Motor neuron (in vitro differentiated cells): ENCODE results near the gene GTF2H4. TPM values are rescaled to one million over a fixed set of nuclear protein-coding genes. Genes with fewer than 3 reads are reported as not detected.
"Not testable (repeated sequence)": the region's sequence is repeated elsewhere in the genome, so short reads cannot be mapped to it uniquely, and the experiment has no call there.

ENCODE experiments used
- ATAC-seq, 8 experiments: fragments of 200-7000 bp; cut with Tn5 transposase; replicated peaks in 6 of 8; 2 replicates each; pipeline ENCODE4 v1.8.0; 2021; ENCODE audit warnings: mild to moderate bottlenecking in 8 of 8, moderate library complexity in 8 of 8
- H3K27ac ChIP-seq, 2 donors: fragments of 250-450 bp; sonication (Bioruptor Pico); 2 replicates each; pipeline ENCODE4 v1.9.0; 2021; ENCODE audit warnings: antibody characterized with exemption in 2 of 2, mild to moderate bottlenecking in 2 of 2, moderate library complexity in 1 of 2
- H3K4me1 ChIP-seq, 2 donors: fragments of 250-450 bp; sonication (Bioruptor Pico); replicated peaks in 1 of 2; 2 replicates each; pipeline ENCODE4 v1.6.1; 2021; ENCODE audit warnings: antibody characterized with exemption in 2 of 2, mild to moderate bottlenecking in 2 of 2, moderate library complexity in 1 of 2
- H3K4me3 ChIP-seq, 5 donors: fragments of 250-450 bp; sonication (Bioruptor Pico); 2 replicates each; pipeline ENCODE4 v1.9.0; 2021; ENCODE audit warnings: antibody characterized with exemption in 5 of 5, mild to moderate bottlenecking in 5 of 5, moderate library complexity in 4 of 5
- WGBS, 10 experiments: fragments of 450-650 bp; shearing (Covaris generic); methylation state at CpG; one replicate each; pipeline ENCODE4 v1.0.0; 2022; 5-methylcytosine and 5-hydroxymethylcytosine counted together
- in situ Hi-C, 9 experiments: fragments of 400-800 bp; cut with MboI; loops; one replicate each; pipeline ENCODE4 v1.15.0; 2021; ENCODE audit warnings: low sequenced_read_pairs in 9 of 9, low pct_unique_long_range_greater_than_20kb in 2 of 9; ENCODE audit not compliant: unreplicated experiment in 9 of 9
- total RNA-seq, 8 experiments: library from RNA; unstranded; fragments of 300-600 nt; gene quantifications; 2 replicates each; pipeline versions ENCODE4 v1.2.3 to v1.2.4, GENCODE V29; 2022

The GTF2H4 gene
- total RNA-seq, 8 experiments from 2014 or later, result 18.2 to 46.3 (median 28.5) TPM

DNA sequence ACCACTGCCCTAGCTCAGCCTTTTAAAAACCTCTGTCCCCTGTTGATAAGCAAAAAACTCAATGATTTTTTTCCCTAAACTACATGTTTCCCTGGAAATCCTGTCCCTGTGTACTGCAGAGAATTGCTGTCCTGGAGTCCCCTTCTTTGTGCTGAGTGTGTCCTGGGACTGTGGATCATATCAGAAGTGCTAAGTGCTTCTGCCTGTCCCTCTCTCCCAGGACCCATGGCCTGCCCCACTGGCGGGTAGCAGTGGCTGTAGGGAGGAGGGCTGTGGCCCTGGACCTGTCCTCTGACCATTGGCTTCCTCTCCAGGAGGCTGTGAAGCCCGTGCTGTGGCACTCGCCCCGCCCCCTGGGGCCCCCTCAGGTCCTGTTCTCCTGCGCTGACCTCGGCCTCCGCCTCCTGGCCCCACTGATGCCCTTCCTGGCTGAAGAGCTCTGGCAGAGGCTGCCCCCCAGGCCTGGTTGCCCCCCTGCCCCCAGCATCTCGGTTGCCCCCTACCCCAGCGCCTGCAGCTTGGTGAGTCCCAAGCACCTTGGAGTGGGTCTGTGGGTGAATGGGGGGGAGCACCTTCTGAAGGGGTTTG lies 16.1 kb downstream of the GTF2H4 start:
- not testable (repeated sequence) for H3K27ac ChIP-seq, ATAC-seq, H3K4me3 ChIP-seq, H3K4me1 ChIP-seq
- in situ Hi-C loops, result loop anchor here in 3 of 9 experiments (25.0 kb wide), 1 partner anchor 163 kb away; no protein-coding TSS in a partner anchor
- 40% methylated on average over 1 of the region's 9 CpGs; no CpG with 5 or more reads in 9 of the 10 experiments for WGBS, 10 experiments

DNA sequence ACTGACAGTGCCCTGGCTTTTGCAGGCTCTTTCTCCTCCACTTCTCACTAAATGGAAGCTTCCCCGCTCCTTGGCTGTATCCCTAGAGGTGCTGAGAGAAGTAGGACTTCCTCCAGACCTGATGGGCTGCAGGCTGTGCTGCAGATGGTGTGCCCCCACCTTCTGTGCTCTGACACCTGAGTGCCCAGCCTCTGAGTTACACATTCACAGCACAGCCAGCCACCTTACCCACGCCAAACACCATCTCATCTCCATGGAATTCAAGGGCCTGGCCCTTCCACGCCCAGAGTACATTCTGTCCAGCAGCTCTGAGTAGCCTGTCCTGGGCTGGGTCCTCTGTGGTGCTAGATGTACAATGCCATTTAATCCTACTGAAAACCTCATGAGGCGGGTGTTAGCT lies 18.6 kb downstream of the GTF2H4 start:
- in situ Hi-C loops, result no loop called here
- Histone ChIP-seq H3K27ac (no peak overlapping the region), H3K4me3 (no peak overlapping the region), H3K4me1 (no peaks in the 10 kb centered on the region)
- ATAC-seq, result peak in 2 of 8 experiments; percentile 36 to 88
- 80 to 100% (median 91%) methylated on average over 1 to 4 of the region's 4 CpGs; no CpG with 5 or more reads in 4 of the 10 experiments for WGBS, 10 experiments

DNA sequence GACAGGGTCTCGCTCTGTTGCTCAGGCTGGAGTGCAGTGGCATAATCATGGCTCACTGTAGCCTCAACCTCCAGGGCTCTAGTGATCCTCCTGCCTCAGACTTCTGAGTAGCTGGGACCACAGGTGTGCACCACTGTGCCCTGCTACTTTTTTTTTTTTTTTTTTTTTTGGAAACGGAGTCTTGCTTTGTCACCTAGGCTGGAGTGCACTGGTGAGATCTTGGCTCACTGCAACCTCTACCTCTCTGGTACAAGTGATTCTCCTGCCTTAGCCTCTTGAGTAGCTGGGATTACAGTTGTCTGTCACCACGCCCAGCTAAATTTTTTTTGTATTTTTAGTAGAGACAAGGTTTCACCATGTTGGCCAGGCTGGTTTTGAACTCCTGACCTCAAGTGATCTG lies 19.1 kb downstream of the GTF2H4 start:
- in situ Hi-C loops, ATAC-seq, H3K4me1 ChIP-seq, H3K4me3 ChIP-seq, H3K27ac ChIP-seq: not testable (repeated sequence)
- 80 to 100% (median 84%) methylated on average over 1 to 2 of the region's 3 CpGs; no CpG with 5 or more reads in 4 of the 10 experiments for WGBS, 10 experiments

DNA sequence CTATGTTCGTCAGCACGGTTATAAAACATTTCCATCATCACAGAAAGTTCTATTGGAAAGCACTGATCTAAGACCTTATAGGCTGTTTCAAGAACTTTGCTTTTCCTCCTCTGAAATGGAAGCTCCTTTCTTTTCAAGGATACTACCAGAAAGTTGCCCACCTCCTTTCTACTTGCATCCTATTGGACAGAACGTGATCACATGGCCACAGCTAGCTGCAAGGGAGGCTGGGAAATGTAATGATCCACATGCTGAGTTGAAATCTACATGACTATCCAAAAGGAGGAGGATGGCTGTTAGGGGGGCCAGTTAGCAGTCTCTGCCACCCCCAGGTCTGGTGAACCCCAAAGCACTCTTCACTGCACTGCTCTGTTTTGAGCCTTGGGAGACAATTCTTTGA lies 20.7 kb downstream of the GTF2H4 start:
- Histone ChIP-seq H3K4me3 (no peak overlapping the region), H3K4me1 (no peaks in the 10 kb centered on the region), H3K27ac (no peak overlapping the region)
- in situ Hi-C loops, result no loop called here
- WGBS, 10 experiments, result 75 to 100% (median 97%) methylated on average over 1 to 3 of the region's 3 CpGs; no CpG with 5 or more reads in 4 of the 10 experiments
- ATAC-seq, result no peak

DNA sequence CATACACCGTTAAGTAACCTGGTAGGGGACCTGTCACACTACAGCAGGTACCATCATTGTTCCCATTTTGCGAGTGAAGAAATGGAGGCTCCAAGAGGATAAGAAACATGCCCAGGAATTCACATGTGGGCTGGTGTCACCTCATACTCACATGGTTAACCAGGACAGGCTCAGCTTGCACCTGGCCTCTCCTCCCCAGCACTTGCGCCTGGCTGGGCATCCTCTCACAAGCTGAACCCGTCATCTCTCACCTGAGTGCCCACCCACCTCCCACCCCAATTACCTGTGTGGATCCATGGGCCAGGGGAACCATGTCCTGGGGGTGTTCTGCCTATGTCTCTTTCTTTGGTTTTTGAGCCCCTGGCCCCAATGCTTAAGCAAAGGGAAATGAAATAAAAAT lies 22.5 kb downstream of the GTF2H4 start:
- Histone ChIP-seq H3K4me3 (no peak overlapping the region), H3K4me1 (no peaks in the 10 kb centered on the region), H3K27ac (no peak overlapping the region)
- in situ Hi-C loops, result no loop called here
- no peak for ATAC-seq
- 80 to 100% (median 82%) methylated on average over 1 to 3 of the region's 4 CpGs; no CpG with 5 or more reads in 5 of the 10 experiments for WGBS, 10 experiments

DNA sequence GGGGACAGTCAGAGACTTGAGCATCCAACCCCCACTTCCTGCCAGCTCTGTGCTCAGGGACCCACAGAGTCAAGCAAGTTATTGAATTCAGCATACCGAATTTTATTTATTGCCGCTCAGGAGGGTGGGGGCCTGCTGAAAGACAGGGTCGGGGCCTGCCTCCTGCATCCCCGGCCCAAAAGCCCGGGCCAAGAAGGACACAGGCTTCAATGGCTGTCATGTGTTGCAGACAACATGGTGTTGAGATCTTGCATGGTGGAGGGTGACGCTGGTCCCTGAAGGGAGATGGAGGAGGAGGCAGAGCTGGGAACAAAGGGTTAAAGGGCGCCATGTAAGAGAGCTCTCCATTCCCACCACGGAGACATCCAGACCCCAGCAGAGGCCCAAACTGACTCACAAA lies 23.3 kb downstream of the GTF2H4 start:
- 59 to 100% (median 80%) methylated on average over 1 to 4 of the region's 8 CpGs; no CpG with 5 or more reads in 6 of the 10 experiments for WGBS, 10 experiments
- no peak for ATAC-seq
- Histone ChIP-seq H3K4me3 (no peak overlapping the region), H3K4me1 (no peaks in the 10 kb centered on the region), H3K27ac (no peak overlapping the region)
- in situ Hi-C loops, result no loop called here

DNA sequence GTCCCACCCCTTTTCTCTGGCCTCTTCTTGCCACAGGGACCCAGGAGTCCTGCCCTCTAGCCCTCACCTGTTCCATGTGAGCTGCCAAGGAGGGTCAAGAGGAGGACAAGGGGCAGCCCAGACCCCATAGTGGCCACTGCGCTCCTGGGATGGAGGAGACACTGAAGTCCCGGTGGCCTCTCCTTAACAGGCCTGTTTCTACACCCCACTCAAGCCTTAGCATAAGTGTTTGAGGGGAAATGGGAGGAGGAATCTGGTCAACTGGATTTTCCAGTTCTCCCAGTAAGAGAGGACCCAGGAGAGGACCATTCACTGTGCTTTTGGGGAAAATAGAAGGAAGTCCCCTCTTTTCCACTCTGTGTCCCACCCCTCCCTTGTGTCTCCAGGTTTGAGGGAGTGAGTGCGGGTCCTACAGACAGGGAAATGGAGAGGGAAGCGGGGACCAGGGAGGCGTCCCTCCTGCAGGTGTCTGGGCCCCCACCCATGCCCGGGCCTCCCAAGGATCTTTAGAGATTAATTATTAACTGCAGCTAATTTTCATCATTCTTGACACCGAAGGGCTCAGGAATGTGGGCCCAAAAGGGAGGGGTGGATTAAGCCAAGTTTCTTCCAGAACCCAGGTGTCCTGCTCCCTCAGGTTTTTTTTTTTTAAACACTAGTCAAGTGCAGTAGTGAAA lies 24.1 kb downstream of the GTF2H4 start, which contains the start of gene SFTA2:
Gene SFTA2, minus strand, starts transcription at position 202 of the 677 bp plus-strand sequence. Its CDS starts 74 bp downstream, at position 128.
- in situ Hi-C loops, result no loop called here
- 0 to 90% (median 59%) methylated on average over 1 to 5 of the region's 7 CpGs; no CpG with 5 or more reads in 4 of the 10 experiments for WGBS, 10 experiments

DNA sequence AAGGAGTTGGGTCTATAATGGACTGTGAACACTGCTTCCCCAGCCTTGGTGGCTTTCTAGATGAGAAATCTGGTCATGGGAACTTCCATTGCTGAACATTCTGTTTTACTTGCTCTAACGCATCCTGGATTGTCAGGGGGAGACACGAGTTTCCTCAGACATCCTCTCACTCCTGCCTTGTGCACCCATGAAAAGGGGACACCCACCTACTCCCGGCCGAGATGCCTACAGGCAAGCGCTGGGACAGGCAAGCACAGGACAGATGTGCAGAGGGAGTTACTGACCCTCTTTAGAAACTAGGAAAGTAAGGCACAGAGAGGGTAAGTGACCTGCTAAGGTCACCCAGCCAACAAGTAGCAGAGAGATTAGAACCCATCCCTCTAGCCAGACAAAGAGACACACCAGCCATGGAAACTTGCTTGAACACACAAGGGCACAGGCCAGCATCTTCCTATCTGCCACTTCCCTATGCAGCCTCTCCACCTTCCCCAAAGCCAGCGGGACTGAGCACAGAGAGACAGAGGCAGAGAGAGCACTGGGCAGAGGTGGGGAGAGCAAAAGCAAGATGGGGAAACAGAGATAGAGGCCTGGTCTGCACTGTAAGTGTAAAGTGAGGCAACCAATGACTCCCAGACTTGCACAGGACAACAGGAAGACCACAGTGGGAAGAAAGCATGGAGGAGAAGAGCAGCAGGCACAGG lies 24.8 kb downstream of the GTF2H4 start:
- in situ Hi-C loops, result no loop called here
- H3K4me3 ChIP-seq, result no peak overlapping the region
- WGBS, 10 experiments, result 50 to 100% (median 90%) methylated on average over 1 to 6 of the region's 6 CpGs; no CpG with 5 or more reads in 2 of the 10 experiments
- H3K27ac ChIP-seq, result no peak overlapping the region
- ATAC-seq, result no peak
- H3K4me1 ChIP-seq, result no peaks in the 10 kb centered on the region

More for the DNA sequence above, 24.1 kb downstream of the GTF2H4 start, which contains the start of gene SFTA2:
- H3K4me1 ChIP-seq, result no peaks in the 10 kb centered on the region
- H3K4me3 ChIP-seq, result no peak within 1 kb of the TSS
- ATAC-seq, result no peak
- no peak within 1 kb of the TSS for H3K27ac ChIP-seq

DNA sequence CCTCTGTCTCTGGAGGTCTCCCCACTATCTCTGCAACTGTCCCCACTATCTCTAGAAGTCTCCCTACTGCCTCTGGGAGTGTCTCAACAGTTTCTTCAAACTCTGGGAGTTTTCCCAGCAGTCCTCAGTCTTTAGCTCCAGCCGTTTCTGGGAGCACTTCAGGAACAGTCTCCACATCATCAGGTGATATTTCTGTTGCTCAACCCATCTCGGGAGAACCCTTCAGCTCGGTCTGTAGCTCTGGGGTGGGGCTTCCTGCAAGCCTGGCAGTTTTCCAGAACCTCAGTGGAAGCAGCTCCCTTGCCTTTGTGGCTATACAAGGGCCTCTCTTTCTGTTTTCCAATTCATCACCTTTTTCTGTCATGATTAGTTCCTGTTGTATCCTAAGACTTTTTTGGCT lies 27.0 kb downstream of the GTF2H4 start:
- ATAC-seq, result peak in 3 of 8 experiments; percentile 20 to 80 (median 80)
- in situ Hi-C loops, result no loop called here
- Histone ChIP-seq H3K4me1 (no peaks in the 10 kb centered on the region), H3K27ac (no peak overlapping the region), H3K4me3 (no peak overlapping the region)
- WGBS, 10 experiments, result 0 to 60% (median 17%) methylated on average over 1 to 3 of the region's 3 CpGs; no CpG with 5 or more reads in 3 of the 10 experiments

DNA sequence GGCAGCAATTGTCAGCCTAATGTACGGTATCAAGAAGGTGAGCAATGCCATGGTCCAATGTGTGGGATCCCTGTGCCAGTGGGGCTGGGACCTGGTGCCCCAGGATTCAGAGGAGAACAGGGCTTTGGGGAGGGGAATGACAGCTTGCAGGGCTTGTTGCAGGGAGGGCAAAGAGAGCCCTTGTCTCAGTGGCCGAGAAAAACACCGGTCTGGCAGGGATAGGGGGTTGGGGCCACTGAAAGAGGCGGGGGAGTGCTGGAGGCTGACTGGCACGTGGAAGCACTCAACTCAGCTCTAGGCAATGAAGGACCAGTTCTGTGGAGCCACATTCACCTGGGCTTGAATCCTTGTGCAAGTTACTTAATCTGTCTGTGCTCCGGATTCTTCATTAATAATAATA lies 29.3 kb downstream of the GTF2H4 start:
- ATAC-seq, result no peak
- in situ Hi-C loops, result no loop called here

DNA sequence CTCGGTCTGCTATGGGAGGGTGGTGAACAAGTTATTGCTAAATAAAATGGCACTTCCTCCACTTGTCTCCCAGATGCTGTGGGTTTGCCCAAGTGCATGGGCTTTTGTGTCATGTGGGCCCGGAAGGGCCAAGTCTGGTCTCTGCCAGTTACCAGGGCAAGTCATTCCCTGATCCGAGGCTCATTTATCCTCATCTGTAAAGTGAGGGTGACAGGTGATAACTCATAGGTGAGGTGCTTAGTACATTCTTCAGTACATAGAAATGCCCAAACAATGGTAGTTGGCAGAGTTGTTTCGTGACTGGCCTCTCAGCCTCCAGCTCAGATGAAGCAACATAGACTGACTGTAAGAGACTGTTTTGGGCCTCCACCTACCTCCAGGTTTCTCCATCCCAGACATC lies 30.7 kb downstream of the GTF2H4 start:
- Histone ChIP-seq H3K27ac (no peak overlapping the region), H3K4me3 (no peak overlapping the region), H3K4me1 (no peaks in the 10 kb centered on the region)
- in situ Hi-C loops, result no loop called here
- no peak for ATAC-seq
- WGBS, 10 experiments, result 33 to 100% (median 73%) methylated on average over 1 to 2 of the region's 4 CpGs; no CpG with 5 or more reads in 4 of the 10 experiments

More for the DNA sequence above, 29.3 kb downstream of the GTF2H4 start:
- 60 to 83% (median 76%) methylated on average over 1 to 3 of the region's 6 CpGs; no CpG with 5 or more reads in 6 of the 10 experiments for WGBS, 10 experiments
- Histone ChIP-seq H3K27ac (no peak overlapping the region), H3K4me3 (no peak overlapping the region), H3K4me1 (no peaks in the 10 kb centered on the region)

DNA sequence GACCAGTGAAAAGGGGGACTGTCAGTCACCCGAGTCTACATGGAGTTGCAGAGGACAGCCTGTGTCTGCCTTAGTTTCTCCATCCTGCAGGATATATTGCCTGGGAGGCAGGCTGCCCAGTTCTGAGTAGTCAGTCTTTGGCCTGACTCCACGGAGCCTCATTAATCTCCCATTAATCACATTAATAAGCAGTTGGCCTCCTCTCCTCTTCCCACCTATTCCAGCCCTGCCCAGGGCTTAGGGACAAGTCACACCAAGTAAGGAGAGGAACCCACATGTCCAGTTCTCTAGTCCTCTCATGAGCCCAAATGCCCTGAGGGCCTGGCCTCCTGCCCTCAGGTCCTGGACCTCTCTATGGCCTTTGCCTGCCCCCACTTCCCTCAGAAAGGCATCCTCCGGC lies 31.5 kb downstream of the GTF2H4 start:
- Histone ChIP-seq H3K4me3 (no peak overlapping the region), H3K27ac (no peak overlapping the region), H3K4me1 (no peaks in the 10 kb centered on the region)
- ATAC-seq, result peak in 5 of 8 experiments; percentile 62 to 86 (median 72)
- 0 to 86% methylated on average over 1 to 2 of the region's 3 CpGs; no CpG with 5 or more reads in 8 of the 10 experiments for WGBS, 10 experiments
- in situ Hi-C loops, result no loop called here
